Muscle of arm (tissue), 12 donors: ENCODE results near the gene SLC25A43. TPM values are rescaled to one million over a fixed set of nuclear protein-coding genes. Genes with fewer than 3 reads are reported as not detected.
"Not testable (repeated sequence)": the region's sequence is repeated elsewhere in the genome, so short reads cannot be mapped to it uniquely, and the experiment has no call there.

Experiments used
- DNase-seq: peaks from one replicate; pipeline ENCODE4 v3.0.0-alpha.2; 2013
- polyA plus RNA-seq, 12 donors: library from polyadenylated mRNA; unstranded; fragments of 120-200 nt; gene quantifications; one replicate each; pipeline ENCODE4 v1.2.1, GENCODE V29; 2013; ENCODE audit not compliant: insufficient read length in 12 of 12

Gene SLC25A43
- polyA plus RNA-seq, 12 donors, result 4.2 to 12.8 (median 8.1) TPM; not detected in 1

DNA sequence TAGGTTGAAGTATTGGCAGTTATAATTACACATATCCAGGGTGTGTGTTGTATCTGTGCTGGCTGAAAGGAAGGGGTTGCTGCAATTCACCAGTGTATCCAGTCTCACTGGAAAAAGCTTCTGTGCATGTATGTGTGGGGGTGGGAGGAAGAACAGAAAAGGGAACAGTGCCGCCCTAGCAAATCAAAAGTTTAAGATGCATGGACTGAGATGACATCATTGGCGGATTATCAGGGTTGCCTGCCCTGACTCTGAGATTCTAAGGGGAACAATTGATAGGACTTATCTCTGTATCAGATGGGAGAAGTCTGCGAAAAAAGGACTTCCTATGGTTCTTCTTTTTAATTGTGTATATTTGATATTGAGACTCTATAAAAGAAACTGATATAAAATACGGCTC is 3.5 kb downstream of the SLC25A43 start:
- no peak for DNase-seq

DNA sequence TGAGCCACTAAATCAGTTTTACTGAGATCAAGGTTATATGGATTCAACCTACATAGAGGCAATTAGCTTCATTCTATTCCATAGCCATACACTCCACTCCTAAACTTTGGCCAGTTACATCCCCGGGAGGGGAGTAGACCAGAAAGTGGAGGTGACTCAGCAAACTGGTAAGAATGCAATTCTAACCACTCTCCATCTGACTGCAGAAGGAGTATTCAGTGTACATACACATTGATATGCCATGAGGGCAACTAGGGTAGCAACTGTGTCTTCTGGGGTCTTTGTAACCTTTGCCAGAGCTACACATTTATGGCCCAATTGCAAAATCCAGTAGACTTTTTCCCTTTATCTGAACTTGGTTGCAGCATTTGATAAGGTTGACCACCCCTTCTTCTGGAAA is 7.6 kb downstream of the SLC25A43 start:
- no peak for DNase-seq

DNA sequence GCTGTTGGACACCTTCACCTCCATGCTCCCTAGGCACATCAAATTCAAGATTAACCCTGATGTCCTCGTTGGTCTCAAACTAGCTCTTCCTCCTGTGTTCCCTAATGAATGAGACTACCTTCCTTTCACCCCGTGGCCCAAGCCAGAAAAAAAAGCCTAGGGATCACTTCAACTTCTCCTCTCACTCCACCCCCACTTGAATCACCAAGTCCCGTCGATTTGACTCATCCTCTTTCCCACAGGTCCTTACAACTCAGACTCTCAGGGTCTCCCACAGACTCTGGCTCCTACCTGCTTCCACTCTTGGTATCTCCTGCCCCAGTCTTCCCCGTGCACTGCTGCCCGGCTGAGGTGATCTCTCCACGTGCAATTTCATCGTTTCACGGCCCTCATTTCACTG is 8.5 kb downstream of the SLC25A43 start:
- DNase-seq, result no peak

DNA sequence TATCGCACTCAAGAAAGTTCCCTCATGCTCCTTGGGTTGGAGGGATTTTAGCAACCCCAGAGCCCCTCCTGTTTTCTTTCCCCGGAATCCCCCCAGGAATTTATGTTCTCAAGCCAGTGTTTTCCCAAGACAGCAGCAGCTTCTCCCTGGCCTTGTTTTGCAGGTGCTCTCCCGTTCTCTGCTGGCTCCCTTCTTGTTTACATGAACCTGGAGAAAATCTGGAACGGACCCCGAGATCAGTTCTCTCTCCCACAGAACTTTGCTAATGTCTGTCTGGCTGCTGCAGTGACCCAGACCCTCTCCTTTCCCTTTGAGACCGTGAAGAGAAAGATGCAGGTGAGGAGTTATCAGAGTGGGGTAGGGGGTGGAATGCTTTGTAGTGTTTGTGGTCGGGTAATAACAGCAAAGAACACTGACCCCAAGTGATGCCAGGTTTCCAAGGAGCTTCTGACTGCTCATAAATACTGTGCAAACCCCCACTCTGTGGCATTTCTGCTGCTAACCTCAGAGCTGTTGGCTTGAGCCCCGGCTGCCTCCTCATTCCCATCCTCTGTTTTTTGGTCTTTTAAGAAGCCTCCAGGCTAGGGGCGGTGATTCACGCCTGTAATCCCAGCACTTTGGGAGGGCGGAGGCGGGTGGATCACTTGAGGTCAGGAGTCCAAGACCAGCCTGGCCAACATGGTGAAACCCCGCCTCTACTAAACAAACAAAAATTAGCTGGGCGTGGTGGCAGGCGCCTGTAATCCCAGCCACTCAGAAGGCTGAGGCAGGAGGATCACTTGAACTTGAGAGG is 11.1 kb downstream of the SLC25A43 start:
- DNase-seq, result no peak

DNA sequence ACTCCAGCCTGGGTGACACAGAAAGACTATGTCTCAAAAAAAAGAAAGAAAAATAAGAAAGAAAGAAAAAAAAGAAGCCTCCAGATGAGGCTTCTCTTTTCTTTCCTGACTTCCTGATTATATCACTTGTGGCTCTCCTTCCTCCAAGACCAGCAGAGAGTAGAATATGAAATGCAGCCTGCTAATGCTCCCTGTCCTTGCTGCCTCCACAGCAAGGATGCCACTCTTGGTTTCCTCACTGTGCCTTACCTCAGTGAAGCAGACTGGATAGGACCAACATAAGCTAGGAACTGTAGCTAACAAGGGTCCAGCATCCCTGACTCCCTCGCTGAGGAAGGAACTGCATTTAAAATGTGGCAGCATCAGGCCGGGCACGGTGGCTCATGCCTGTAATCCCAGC is 11.7 kb downstream of the SLC25A43 start:
- DNase-seq, result no peak

DNA sequence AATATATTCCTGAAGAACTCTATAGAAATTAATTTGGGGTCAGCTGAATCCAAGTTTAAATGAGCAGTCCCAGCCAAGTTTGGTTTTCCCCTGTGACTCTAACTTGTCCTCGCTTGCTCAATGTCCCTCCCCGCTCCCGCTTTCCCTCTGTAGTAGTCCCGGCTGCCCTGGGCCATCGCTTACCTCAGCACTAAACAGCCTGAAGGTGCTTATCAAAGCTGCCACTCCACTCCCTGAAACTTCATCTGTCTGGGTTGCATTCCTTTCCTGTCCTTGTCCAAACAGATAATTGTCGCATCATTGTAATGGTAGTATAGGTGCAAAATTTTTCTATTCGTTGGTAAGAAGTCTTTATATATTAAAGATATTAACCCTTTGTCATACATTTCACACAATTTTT is 12.8 kb downstream of the SLC25A43 start:
- DNase-seq, result no peak

DNA sequence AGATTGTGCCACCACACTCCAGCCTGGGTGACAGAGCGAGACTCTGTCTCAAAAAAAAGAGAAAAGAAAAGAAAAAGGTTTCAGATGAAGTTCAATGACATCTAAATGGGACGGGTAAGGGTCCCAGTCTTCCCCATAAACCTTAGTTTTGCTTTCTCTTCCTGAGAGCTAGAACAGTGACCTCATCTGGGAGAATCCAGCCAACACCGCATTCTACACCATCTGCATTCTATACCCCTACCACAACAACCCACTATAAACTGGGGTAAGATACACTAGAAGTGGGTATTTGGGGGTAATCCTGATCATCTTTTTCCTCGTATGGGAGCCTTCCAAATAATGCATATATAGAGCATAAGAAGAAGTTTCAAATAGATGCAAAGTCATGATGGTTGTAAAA is 18.2 kb downstream of the SLC25A43 start:
- no peak for DNase-seq

DNA sequence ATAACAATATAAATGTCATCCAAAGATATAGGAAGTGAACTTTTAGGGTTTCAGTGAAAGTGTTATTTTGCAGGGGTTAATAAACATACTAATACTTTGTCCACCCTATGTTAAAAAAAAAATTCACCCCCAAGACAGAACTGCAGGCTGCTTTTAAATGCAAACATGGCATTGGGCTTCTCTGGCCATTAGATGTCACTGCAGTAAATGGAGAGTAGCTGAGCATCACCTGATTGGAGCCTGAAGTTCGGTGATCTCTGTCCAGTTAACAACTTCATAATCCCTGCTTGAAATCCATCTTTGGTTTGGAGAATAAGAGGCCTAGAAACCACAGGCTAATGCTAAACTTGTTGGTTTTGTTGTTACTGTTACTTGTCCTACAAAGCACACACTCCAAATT is 18.7 kb downstream of the SLC25A43 start:
- no peak for DNase-seq

DNA sequence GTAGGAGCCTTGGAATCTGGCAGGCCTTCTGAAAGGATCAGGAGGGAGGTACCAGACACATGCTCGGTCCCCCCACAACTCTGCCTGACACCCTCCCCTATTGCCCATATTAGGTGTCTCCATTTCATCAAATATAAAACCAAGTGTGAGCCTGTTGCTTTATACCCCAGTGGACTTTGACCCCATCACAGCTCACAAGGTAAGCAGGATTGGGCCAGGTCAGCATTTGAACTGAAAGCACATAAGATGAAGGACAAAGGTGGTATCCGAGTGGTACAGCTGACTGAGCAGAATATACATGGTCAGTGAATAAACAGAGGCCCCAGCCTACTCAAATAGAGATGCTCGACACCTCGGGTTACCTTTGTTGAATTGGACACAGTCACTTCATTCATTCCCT is 20.0 kb downstream of the SLC25A43 start:
- DNase-seq, result no peak

DNA sequence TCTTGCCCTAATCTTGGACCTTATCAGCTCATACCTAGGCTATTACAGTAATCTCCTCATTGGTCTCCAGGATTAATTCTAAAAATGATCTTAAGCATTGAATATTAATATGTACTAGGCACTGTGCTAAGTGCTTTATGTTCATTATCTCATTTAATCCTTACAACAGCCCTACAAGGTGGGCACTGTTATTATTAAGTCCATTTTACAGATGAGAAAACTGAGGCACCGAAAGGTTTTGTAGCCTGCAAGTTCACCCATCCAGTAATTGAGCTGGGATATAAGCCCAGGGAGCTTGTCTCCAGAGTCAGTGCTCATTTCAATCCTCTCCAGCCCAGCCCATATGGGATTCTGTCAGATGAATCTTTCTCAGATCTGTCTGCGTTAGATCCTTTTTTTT is 20.8 kb downstream of the SLC25A43 start:
- no peak for DNase-seq

DNA sequence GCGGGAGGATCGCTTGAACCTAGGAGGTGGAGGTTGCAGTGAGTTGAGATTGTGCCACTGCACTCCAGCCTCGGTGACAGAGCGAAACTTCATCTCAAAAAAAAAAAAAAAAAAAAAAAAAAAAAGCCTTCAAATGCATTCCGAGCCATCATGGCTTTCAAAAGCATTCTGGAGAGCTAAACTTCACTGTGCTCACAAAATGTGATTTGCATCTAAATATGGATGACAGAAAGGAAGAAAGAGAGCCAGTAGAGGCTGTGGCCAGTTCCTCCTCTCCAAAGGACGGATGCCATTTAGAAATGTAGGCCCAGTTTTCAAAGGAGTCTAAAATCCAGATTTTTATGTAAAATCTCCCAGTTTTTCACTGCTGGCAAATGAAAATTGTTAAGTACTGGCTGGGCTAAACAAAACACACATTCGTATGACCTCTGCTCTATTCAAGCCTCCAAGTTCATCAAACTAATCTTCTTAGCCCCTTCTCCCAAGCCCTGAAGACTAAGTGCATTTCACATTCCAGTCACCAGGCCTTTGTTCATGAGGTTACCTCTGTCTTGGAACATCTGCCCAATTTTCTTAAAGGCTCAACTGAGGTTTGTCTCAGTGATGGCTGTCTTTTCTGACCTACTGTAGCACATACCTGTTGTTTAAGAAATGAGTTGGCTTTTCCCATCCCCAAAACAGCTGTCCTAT is 22.0 kb downstream of the SLC25A43 start:
- DNase-seq, result no peak

DNA sequence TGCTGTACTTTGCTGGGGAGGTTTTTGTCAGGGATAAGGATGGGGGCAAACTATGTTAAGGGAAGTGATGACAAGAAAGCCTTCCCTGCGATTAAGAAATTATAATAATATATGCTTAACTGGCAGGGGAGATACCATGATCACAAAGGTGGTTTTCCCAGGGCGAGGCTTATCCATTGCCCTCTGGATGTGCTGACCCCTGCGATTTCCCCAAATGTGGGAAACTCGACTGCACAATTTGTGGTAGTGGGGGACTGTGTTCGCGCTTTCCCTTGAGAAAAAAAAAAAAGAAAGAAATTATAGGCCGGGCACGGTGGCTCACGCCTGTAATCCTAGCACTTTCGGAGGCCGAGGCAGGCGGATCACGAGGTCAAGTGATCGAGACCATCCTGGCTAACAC is 24.5 kb downstream of the SLC25A43 start:
- DNase-seq, result no peak

DNA sequence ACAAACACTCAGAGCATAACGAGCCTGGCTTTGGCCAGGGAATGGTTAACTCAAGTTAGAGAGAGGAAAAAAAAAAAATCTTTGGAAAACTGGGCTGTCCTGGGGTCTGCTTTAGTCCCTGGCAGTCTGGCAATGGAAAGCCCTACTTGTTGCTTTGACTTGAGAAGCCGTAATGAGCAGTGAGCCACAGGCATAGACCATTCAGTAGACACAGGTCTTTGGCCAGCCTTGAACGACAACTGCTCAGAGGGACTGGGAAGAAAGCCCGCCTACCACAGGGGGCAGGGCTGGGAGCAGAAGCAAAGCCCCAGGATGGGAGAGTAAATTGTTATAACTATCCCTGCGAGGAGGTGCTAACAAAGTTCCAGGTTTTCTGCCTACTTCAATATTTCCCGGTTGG is 25.9 kb downstream of the SLC25A43 start:
- DNase-seq, result no peak

DNA sequence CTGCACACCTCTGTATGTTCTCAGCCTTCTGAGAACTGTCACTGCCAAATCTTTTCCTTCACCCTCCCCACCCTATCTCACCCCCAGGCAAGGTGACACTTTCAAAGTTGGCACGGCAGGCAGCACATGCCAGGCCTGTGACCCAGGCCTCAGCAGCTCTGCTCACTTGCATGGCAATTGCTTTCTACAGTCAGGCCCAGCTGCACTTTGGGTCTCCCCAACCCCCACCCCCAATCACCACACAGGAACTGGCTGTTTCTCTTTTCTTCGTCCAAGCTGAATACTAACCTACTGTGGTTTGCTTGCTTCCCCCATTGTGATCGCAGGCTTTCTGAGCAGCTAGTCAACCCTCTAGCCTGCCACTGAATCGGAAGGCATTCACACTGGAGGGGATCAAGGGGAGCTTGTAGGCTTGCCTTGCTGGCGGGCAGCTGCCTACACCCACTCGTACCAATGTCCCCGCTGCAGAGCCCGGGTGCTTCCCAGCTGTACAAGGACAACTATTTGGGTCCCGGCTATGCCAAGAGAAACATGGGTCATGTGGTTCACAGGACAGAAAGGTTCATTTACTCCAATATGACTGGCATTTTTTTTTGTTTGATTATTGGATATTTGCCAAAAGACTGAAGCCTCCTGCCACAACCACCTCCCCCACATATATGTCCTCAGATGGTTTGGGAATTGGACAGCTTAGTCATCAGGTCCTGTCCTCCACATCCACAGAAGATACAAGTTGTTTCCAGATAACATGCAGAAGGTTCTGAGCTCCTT is 28.1 kb downstream of the SLC25A43 start:
- DNase-seq, result no peak

DNA sequence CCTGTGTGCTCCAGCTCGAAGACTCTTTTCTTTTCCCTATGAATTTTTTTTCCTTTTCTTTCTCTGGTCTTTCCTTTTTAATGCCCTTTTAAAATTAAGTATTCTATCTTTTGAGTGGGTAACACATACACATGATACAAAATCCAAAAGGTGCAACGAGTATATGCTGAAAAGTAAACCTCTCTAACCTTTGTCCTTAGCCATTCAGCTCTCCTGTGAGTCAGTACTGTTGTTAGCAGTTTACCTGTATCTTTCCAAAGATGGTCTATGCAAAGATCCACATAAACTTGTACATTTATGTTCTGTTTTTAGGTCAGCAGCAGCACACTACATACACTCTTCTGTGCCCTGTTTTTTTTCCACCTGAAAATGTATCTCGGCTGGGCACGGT is 28.7 kb downstream of the SLC25A43 start:
- DNase-seq, result no peak

DNA sequence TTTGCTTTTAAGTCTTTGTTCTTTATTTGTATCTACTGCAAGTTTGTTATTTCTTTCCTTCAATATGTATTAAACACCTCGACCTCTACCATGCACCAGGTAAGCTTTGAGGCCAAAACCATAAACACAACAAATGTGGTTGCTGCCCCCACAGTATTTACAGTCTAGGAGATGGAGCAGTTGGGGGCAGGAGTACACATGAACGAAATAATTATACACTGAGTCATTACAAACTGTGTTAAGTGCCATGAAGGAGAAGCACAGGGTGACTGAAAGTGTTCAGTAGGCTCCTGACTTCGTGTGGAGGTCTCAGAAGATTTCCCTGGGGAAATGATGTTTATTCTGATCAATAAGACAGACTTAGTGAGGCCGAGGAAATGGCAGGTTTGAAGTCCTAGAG is 30.3 kb downstream of the SLC25A43 start:
- no peak for DNase-seq

DNA sequence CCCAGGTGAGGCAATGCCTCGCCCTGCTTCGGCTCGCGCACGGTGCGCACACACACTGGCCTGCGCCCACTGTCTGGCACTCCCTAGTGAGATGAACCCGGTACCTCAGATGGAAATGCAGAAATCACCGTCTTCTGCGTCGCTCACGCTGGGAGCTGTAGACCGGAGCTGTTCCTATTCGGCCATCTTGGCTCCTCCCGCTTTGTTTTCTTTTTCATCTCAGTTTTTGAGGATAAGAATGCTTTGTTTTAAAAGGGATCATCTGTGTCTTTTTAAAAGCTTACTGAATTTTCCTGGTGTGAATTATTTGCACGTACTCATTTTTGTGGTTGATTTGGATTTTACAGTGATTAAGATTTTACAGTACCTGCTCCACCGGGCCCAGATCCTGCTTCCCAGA is 42.2 kb downstream of the SLC25A43 start:
- not testable (repeated sequence) for DNase-seq

DNA sequence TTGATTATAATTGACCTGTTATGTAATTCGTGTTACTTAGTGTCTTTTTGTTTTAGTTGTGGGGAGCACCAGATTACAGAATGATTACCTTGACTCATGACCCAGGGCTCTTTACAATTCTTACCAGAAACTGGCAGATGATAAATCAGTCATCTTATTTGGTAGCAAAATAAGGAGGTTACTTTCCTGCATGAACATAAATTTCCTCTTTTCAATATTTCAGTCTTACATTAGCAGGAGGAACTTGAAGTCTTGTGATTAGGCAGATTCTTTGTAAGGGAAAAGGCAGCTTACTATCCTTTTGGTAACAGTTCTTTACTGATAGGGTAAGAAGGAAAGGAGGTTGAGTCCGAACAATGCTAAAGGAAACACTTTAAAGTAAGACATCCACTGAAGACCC is 43.1 kb downstream of the SLC25A43 start:
- no peak for DNase-seq

DNA sequence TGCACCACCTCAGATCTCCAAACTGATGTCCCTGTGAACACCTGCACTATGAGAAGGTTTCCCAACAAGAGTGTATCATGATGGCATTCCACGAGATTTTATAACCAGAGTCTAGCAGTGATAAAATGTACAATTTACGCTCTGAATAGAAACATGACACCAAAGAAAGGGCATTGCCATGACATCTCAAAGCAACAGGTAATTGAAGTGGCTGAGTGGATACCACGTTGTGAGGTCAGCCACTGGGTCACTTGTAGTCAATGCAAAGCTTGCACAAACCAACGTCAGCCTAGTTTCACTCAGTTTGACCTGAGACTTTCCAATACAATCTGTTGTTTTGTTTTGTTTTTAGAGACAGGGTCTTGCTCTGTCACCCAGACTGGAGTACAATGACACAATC is 54.1 kb downstream of the SLC25A43 start:
- no peak for DNase-seq

DNA sequence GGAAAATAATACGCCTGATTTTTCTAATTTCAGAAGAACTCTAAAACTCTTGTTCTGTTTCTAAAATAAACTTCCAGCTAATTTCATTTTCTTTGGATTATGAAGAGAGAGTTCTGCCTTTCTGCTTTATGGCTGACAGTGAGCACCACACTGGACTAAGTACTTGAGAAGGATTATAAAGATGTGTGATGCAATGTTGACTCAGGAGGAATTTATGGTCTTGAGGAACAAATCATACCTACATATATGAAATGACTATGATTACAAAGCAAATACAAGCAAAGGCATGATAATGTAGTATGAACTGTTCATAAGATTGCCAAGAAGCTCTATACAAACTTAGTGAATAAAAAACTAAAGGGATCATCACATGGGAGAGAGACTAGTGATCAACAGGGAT is 56.1 kb downstream of the SLC25A43 start:
- no peak for DNase-seq

DNA sequence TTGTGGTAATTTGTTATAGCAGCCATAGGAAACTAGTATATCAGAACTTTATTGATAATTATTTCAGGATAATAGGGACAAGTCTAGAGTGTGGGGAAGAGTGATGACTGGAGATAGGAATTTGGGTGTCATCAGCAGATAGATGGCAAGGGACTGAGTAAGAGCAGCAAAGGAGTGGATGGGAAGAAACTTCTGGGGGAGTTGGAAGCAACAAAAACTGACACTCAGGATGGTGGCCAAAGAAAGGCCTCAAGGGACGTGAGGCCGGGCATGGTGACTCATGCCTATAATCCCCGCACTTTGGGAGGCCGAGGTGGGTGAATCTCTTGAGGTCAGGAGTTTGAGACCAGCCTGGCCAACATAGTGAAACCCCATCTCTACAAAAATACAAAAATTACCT is 60.0 kb downstream of the SLC25A43 start:
- DNase-seq, result no peak

DNA sequence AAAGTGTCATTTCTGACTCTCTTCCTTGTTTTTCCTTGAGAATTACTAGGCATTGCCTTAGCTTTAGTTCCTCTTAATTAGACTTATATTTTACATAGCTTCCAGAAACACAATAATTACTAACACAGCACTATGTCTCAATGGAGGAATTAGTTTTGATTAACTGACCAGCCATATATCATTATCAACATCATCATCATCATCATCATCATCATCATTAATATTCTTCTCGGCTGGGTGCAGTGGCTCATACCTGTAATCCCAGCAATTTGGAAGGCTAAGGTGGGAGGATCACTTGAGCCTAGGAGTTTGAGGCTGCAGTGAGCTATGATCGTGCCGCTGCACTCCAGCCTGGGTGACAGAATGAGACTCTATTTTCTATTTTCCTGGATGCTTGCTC is 66.4 kb downstream of the SLC25A43 start:
- DNase-seq, result no peak

DNA sequence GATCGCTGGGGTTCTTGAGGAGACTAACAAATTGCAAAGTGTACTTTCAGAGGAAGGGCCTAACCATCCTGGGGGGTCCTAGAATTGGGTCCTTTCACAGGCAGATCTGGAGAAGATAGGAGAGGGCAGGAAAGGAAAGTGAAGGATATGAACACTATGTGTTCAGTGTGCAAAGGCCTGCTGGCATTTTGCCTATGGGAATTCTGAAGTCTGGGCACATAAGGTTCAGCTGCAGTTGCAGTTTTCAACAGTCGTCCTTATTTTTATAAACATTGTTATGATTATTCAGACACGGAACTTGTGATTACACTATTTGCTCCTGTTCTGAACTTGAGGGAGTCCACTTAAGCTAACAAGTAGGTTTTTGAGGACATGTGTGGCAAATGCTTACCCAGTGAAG is 67.8 kb downstream of the SLC25A43 start:
- no peak for DNase-seq
